OCI-LY3 (cell line): ENCODE data around the gene SPON2.

Experiments used
- H2AFZ ChIP-seq: fragments of 200-600, 300-600 bp; shearing (Covaris generic); 2 replicates; pipeline ENCODE4 v1.6.0; 2014; ENCODE audit warnings: antibody characterized with exemption, low read depth, low read length
- H3K27ac ChIP-seq: fragments of 200-600, 300-600 bp; sonication (generic); 2 replicates; pipeline ENCODE4 v1.5.1; 2014; ENCODE audit warnings: mild to moderate bottlenecking, low read length, moderate library complexity, mixed read lengths
- H3K27me3 ChIP-seq: fragments of 200-600, 300-600 bp; sonication (generic); 2 replicates; pipeline ENCODE4 v1.6.1; 2014; ENCODE audit warnings: low read depth, low read length, mixed read lengths
- H3K36me3 ChIP-seq: fragments of 200-600, 300-600 bp; sonication (generic); replicated peaks from 2 replicates; pipeline ENCODE3; 2014; ENCODE audit warnings: low read depth, low read length, mixed read lengths
- H3K4me1 ChIP-seq: fragments of 300-600, 200-600 bp; sonication (generic); 2 replicates; pipeline ENCODE4 v1.6.1; 2014; ENCODE audit warnings: low read length, mixed read lengths
- H3K4me2 ChIP-seq: fragments of 200-600, 300-600 bp; sonication (generic); 2 replicates; pipeline ENCODE4 v1.6.1; 2014; ENCODE audit warnings: low read length, mixed read lengths
- H3K4me3 ChIP-seq: fragments of 300-600, 200-600 bp; sonication (generic); 2 replicates; pipeline ENCODE4 v1.5.1; 2014; ENCODE audit warnings: antibody characterized with exemption, mild to moderate bottlenecking, low read length, moderate library complexity
- H3K79me2 ChIP-seq: fragments of 300-600, 200-600 bp; shearing (Covaris generic); 2 replicates; pipeline ENCODE4 v1.6.1; 2014; ENCODE audit warnings: mild to moderate bottlenecking, low read length, mixed read lengths
- H3K9ac ChIP-seq: fragments of 300-600, 200-600 bp; shearing (Covaris generic); 2 replicates; pipeline ENCODE4 v1.6.0; 2014; ENCODE audit warnings: mild to moderate bottlenecking, low read length, moderate library complexity
- H3K9me3 ChIP-seq: fragments of 200-600, 300-600 bp; shearing (Covaris generic); 2 replicates; pipeline ENCODE4 v1.6.1; 2014; ENCODE audit warnings: low read length, mixed read lengths; ENCODE audit not compliant: insufficient read depth
- H4K20me1 ChIP-seq: fragments of 200-600, 300-600 bp; sonication (generic); 2 replicates; pipeline ENCODE4 v1.6.1; 2016; ENCODE audit warnings: low read length, mixed read lengths; ENCODE audit not compliant: insufficient read depth
- CTCF ChIP-seq: fragments of 200-600, 300-600 bp; sonication (generic); IDR thresholded peaks from 2 replicates; pipeline ENCODE4 v1.5.1; 2014; ENCODE audit warnings: antibody characterized with exemption, low read length, low read depth
- EZH2phosphoT487 ChIP-seq: fragments of 200-600 bp; shearing (Covaris generic); IDR thresholded peaks from 2 replicates; pipeline ENCODE4 v1.6.1; 2018; ENCODE audit warnings: antibody characterized with exemption, mixed run types, low read depth

Gene SPON2

DNA sequence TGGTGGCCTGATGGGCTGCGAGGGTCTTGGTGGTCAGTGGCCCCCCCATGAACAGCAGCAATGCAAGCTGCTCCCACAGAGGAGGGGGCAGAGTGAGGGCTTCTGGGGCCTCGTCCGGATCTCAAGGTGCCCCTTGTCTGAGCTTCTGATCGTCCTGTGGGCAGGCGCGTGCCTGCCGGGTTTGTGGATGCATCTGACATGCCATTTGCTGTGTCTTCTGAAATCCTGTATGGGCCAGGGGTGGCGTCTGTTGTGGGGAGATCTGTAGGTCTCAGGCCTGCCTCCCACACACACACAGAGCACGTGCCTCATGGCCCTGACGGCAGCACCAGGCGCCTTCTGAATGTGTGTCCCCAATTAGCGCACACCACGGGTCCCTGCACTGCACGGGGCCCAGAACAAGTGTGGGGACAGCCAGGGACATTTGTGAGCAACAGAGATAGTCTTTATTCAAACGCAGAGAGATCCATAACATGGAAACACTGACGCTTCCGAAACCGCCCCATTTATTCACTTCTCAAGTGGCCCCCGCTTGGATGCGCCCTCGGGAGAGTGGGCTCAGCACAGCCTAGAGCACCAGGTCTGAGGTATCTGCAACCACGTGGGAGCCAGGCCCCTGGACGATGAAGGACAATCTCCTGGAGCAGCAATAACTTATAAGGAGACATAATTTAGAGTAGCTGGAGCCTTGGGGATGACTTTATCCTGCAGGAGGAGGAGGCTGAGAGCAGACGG is 5.7 kb downstream of the SPON2 start:
- H3K4me2 ChIP-seq, result peak overlapping the region; percentile 80
- H3K27ac ChIP-seq, result no peak overlapping the region
- no peaks in the 10 kb centered on the region for H3K79me2 ChIP-seq
- H4K20me1 ChIP-seq, result no peaks in the 10 kb centered on the region
- peak overlapping the region; percentile 79 for H3K9ac ChIP-seq
- H3K4me3 ChIP-seq, result peak overlapping the region; percentile 85
- no peaks in the 10 kb centered on the region for H3K36me3 ChIP-seq
- no peaks in the 10 kb centered on the region for H3K27me3 ChIP-seq
- H3K4me1 ChIP-seq, result peaks cover 16% of the 10 kb centered on the region
- TF ChIP-seq EZH2phosphoT487 (no peak), CTCF (no peak)
- no peaks in the 10 kb centered on the region for H3K9me3 ChIP-seq
- H2AFZ ChIP-seq, result peak overlapping the region; percentile 48

GRCh38 chr4:1164956-1165545 is 7.3 kb downstream of the SPON2 start:
- H3K4me3 ChIP-seq, result no peak overlapping the region
- TF ChIP-seq CTCF, result no peak
- no peak for TF ChIP-seq EZH2phosphoT487
- no peak overlapping the region for H2AFZ ChIP-seq
- H3K27ac ChIP-seq, result no peak overlapping the region
- peaks cover 16% of the 10 kb centered on the region for H3K4me1 ChIP-seq
- H3K36me3 ChIP-seq, result no peaks in the 10 kb centered on the region
- no peaks in the 10 kb centered on the region for H4K20me1 ChIP-seq
- no peak overlapping the region for H3K9ac ChIP-seq
- H3K79me2 ChIP-seq, result no peaks in the 10 kb centered on the region
- no peaks in the 10 kb centered on the region for H3K27me3 ChIP-seq
- H3K9me3 ChIP-seq, result no peaks in the 10 kb centered on the region
- no peak overlapping the region for H3K4me2 ChIP-seq

GRCh38 chr4:1164444-1164843 is 7.9 kb downstream of the SPON2 start:
- Histone ChIP-seq H4K20me1 (no peaks in the 10 kb centered on the region), H3K79me2 (no peaks in the 10 kb centered on the region), H3K36me3 (no peaks in the 10 kb centered on the region), H3K27ac (no peak overlapping the region), H3K27me3 (no peaks in the 10 kb centered on the region), H3K9me3 (no peaks in the 10 kb centered on the region), H2AFZ (no peak overlapping the region), H3K9ac (no peak overlapping the region), H3K4me3 (no peak overlapping the region), H3K4me2 (no peak overlapping the region), H3K4me1 (peaks cover 16% of the 10 kb centered on the region)
- TF ChIP-seq EZH2phosphoT487 (no peak), CTCF (no peak)

- Histone ChIP-seq H3K9ac (no peak overlapping the region), H3K4me1 (peaks cover 16% of the 10 kb centered on the region), H2AFZ (no peak overlapping the region), H3K79me2 (no peaks in the 10 kb centered on the region), H3K4me2 (no peak overlapping the region), H3K27ac (no peak overlapping the region), H3K36me3 (no peaks in the 10 kb centered on the region), H3K27me3 (no peaks in the 10 kb centered on the region), H3K9me3 (no peaks in the 10 kb centered on the region), H4K20me1 (no peaks in the 10 kb centered on the region), H3K4me3 (no peak overlapping the region)
- TF ChIP-seq EZH2phosphoT487 (no peak), CTCF (no peak)
Observed at GRCh38 chr4:1164040-1164439, 8.3 kb downstream of the SPON2 start.
